Stimulated activated CD8-positive, alpha-beta memory T cell treated with anti-CD3 and anti-CD28 coated beads, Interleukin-7, amount 100 ng/mL, for 4 hours (primary cell): ENCODE results near the gene CUBN.

Experiments
- DNase-seq, 2 donors: peaks; one replicate each; pipeline ENCODE4 v3.0.0-alpha.2; 2020; ENCODE audit warnings: low read depth in 2 of 2

Gene CUBN

DNA sequence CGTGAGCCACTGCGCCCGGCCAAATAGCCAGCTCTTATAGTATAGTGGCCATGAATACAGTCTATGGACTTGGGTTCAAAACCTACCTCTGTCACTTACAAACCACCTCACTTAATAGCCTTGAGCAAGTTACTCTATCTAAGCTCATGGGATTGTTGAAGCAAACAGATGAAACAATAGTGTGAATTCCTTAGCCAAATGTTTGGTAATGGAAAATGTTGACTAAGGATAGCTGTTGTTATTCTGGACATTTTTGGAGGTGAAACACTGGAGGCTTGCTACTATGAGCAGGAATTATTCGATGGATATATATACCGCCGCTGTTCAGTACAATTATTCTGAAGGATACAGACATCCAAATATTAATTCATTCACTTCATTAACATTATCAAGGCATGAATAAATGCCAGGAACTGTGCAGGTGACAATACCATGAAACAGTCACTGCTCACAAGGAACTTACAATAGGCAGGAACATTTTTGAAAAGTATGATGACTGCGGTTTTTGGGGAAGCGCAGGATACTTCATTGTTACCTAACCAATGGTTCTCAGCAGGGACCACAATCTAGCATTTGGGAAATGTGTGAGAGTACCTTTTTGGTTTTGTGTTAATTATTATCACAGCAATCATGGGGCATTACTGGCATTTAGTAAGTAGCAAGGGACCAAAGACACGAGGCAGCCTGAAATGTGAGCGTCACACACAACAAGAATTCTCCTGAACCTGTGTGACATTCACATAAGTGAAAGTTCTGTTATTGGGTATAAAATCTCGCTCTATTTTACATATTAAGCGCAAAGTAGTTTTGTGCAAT, 55.7 kb downstream of the CUBN start:
- DNase-seq, result no peak

DNA sequence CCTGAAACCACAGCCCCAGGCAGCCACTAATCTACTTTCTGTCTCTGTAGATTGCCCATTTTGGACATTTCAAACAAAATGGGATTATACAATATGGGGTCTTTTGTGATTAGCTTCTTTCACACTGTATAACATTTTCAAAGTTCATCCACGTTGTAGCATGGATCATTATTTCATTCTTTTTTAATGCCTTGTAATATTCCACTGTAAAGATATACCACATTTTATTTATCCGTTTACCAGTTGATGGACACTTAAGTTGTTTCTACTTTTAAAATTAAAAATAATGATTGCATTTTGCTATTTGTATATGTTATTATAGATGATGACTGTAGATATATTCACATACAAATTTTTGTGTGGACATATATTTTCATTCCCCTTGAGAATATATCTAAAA, 60.7 kb downstream of the CUBN start:
- DNase-seq, result no peak

DNA sequence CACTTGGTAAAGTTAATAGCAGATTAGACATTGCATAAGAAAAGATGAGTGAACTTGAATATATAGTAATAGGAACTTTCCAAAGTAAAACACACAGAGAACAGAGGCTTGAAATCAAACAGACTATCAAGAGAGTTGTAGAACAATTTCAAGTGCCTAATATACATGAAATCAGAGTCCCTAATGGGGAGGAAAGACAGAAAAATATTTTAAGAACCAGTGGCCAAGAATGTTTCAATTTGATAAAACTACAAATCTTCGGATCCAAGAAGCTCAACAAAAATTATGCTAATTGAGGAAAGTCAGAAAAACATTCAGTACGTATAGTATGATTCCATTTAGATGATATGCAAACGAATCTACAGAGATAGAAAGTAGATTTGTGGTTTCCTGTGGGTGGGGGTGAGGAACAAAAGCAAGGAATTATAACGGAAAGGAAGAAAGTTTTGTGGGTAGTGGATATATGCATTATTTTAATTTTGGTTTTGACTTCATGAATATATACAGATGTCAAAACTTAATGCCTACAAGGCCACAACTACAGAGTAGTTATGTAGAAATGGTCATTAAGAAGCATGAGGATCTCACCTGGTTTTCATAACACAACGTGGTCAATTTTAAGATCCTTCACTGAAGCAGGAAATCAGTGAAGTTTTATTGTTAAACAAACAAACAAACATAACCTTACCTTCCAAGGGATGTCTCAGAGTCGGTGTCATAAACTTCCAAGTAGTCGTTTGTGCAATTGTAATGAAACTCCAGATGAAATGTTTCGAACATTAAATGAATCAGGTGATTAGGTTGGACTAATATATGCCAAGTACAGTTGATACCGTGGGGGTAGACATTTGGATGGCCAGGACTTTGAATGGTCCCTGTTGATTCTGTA, 62.0 kb downstream of the CUBN start:
- DNase-seq, result no peak

DNA sequence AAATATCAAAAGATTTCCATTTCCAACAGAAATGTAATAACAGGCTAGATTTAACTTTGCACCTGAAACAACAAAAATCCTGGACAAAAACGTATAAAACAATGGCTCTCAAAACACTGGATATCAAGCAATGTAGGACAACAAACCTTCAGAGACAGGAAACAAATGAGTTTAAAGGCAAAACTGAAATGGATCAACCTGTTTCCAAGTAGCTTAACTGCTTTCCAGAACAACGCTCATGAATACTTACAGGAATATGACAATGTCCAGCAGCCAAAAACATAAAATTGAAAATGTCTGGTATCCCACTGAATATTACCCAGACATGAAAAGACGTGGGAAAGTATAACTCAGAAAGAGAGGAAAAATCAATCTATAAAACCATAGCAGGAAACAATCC, 62.8 kb downstream of the CUBN start:
- DNase-seq, result no peak

DNA sequence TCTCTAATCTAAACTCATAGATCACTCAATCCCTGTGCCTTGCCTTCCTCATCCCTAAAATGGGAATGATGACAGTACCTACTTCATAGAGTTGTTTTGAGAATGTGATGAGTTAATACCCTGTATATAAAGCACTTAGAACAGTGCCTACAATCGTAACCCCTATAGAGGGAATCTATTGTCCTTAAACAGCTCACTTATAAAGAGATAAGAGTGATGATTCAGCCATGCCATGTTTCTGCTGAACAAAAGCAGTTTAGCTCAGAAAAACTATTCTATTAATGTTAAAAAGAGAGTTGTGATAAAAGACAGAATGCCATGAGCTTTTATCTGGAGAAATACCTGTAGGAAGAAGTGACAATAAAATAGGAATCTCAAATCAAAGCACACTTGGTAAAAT, 63.6 kb downstream of the CUBN start:
- DNase-seq, result no peak

DNA sequence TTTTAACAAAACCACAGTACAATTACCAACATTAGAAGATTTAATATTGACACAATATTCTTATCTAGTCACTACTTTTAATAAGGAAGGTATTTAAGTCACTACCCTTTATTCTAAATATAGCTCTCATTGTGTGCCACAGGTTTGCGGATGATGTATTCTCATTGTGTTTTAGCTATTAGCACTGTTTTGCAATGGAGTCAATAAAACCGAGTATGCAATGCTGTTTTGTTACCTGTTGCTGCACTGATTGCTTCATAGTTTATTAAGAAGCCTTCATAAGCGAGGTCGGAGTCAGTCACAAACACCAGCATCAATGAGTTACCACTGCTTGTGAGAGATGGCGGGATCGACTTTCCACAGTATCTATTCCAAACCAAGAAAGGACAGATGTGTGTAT, 64.3 kb downstream of the CUBN start:
- no peak for DNase-seq

DNA sequence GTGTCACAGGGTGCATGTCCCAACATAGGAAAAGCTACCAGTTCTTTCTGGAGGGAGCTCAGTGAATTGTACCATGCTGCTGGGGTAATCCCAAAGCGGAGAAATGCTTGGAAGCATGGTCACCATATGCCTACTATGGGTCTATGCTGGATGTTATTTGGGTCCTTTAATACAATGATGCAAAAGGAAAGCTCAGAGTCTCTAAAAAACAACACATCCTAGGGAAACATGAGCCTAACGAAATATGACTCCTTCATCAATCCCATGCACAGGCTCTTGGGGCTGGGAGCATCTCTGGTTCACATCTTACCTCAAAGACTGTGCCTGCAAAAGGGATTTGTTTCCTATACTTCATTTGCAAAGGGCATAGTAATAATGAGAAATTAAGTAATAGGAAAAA, 65.2 kb downstream of the CUBN start:
- DNase-seq, result no peak

DNA sequence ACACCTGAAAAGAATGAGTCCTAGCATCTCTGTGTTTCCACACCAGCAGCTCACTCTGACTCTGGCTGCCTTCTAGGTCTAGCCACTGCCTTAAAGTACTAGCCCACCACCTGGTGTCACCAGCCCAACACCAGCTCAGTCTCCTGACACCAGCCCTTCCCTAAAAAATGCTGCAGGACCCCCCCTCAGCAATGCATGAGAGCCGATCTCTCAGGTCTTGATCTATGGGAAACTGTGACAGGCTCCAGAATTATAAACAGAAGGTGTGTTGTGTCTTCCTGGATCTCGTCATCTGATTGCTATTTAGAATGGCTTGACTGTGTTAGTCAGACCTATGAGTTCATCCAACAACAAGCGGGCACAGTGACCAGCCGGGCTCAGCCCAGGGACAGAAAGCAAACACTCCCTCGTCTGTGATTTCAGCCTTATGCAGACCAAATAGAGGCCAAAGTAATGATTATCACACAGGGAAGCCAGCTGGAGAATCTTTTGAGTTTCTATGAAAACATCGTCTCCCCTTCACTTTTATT, 66.6 kb downstream of the CUBN start:
- DNase-seq, result no peak

DNA sequence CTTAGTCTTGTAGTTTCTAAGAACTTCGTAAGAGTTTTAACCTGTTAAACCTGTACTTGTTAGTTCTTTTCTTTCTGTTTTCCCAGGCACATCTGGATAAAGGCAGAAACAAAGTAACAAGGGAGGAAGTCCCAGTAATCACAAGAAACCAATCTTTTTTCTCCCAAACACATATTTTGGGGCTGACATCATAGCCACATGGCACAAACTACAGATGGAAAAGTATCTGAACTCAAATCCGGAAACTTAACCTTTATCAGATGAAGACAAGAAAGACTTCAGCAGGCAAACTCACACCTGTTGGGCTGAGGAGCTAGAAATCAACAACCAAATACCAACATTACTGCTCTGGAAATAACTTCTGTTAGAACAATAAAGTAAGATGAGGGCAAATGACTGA, 67.1 kb downstream of the CUBN start:
- DNase-seq, result no peak

DNA sequence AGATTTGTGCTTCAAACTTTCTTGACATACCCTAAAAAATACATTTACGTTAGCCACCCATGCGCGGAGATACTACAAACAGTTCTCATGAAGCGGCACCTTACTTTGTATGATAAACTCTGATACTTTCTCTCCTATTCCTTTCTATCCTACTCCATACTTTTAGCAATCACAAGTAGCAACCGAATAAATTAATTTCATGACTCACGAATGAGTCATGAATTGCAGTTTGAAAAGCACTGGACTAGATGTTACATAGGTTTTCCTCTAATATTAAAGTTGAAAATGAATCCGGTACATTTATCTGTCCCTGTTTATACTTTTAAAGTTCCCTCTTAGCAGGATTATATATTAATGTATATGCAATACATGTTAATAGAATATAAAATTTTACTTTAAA, 67.6 kb downstream of the CUBN start:
- DNase-seq, result no peak

DNA sequence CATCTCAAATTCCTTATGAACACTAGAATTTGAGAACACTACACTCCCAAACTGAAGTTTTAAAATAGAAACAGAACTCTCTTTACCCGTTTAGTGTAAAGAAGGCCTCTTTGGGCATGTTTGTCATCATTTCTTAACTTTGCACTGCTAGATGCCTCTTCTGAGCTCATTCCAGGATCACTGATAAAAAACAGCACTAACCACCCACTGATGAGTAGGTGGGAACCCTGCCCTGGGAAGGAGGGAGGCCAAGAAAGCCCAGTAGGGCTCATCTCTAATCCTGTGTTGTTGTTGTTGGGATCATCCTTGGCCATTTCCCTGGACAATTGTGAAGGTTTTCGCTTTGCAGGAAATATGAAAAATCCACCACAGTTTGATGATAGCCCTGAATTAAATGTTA, 68.2 kb downstream of the CUBN start:
- DNase-seq, result no peak

DNA sequence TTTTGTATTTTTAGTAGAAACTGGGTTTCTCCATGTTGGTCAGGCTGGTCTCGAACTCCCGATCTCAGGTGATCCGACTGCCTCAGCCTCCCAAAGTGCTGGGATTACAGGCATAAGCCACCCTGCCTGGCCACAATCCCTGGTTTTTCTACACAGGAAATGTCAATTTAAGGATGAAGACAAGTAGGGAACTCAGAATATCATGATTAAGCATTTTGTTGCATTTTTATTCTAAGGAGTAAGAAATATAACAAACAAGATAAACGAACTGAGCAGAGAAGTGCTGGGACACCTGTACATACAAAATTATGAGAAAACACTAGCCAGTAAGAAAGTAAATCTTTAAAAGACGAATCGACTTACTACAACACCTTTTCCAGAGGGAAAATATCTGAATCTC, 69.3 kb downstream of the CUBN start:
- no peak for DNase-seq

DNA sequence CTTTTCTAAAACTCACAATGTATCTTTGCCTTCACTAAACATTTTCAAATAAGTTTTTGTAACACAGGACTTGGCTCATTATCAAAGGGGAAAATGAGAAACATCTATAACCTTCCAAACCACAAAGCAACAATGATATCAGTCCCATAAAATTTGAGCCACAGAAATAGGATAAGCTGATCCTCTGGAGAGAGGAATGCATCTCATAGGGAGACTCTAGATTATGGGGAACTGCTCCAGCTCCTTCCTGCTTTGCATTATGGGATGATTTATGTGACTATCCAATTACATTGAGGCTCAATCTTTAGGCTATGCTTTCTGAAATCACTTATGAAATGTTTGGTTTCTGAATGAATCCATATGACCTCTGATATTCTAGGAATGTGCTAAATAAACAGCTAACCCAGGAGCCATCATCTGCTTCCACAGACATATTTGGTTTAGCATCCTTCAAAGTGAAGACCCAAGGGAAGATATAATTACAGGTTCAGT, 70.4 kb downstream of the CUBN start:
- no peak for DNase-seq

DNA sequence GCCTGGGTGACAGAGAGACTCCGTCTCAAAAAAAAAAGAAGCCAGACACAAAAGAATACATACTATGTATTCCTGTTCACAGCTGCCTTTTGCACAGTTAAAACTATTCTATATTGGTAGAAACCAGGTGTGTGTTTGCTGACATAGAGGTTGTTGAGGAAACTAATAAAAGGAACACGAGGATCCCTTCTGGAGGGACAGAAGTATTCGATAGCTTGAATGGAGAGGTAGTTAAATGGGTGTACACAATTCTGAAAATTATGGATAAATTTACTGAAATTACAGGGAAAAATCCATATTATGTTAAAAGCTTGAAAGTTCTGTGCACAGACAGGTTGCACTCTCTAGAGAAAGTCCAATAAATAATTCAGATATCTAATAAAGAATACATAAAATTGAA, 71.5 kb downstream of the CUBN start:
- DNase-seq, result no peak

DNA sequence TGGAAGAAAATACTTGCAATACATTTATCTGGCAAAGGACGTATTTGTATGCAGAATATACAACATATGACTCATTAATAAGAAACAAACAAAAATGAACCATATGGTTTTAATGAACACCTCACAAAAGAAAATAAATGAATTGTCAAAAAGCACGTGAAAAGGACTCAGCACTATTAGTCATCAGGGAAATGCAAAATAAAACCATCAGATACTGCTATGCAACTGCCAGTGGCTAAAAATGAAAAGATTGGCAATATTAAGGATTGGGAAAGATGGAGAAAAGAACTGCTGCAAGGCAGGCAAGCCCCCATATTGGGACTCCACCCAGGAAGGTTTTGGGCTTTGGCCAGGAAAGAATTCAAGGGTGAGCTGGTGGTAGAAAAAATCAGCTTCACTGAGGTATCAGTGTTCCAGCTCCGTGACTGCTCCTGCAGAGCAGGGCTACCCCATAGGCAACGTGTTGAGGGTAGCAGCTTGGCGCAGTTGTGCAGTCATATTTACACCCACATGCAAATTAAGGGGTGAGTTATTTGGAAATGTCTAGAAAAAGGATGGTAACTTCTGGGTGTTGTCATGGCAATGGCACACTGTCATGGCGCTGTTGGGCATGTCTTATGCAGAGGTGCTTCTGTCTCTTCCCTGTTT, 72.7 kb downstream of the CUBN start:
- no peak for DNase-seq

DNA sequence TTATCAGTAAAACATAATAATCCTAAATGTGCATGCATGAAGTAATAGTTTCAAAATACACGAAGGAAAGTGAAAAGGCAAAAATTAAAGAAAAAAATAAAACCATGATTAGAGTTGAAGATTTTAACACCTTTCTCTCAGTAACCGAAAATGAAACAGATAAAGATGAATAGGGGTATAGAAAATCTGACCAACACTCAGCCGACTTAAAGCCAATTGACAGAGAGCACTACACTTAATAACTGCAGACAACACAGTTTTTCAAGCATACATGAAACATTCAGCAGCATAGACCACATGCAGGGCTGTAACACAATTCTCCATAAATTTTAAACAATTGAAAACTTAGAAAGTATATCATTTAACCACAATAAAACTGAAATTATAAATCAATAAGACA, 76.1 kb downstream of the CUBN start:
- DNase-seq, result no peak

DNA sequence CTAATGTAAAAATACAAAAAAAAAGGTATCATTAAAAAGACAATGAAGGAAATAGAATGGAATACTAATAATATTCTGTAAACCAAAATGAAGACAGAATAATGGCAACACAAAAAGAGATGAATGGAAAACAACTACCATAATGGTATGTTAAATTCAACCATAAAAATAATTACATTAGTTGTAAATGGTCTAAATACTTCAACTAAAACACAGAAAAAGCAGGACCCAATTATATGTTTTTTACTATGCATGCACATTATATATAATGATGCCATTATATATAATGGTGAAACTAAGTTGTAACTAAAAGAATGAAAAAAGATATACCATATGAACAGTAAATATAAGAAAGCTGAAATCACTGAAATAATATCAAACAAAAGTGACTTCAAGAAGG, 76.5 kb downstream of the CUBN start:
- no peak for DNase-seq

DNA sequence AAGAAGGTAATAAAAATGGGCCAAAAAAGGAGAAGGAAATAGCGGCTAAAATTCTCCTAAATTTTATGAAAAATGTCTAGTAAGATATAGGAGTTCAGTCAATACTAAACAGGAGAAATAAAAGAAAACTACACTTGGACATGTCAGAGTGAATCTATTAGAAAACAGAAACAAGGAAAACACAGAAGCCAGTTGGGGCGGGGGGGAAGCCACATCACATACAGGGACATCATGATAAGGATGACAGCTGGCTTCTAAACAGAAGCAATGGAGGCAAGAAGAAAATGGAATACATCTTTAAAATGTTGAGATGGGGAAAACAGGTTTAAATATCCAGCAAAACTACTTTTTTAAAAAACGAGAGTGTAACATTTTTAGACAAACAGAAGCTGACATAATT, 77.8 kb downstream of the CUBN start:
- no peak for DNase-seq

DNA sequence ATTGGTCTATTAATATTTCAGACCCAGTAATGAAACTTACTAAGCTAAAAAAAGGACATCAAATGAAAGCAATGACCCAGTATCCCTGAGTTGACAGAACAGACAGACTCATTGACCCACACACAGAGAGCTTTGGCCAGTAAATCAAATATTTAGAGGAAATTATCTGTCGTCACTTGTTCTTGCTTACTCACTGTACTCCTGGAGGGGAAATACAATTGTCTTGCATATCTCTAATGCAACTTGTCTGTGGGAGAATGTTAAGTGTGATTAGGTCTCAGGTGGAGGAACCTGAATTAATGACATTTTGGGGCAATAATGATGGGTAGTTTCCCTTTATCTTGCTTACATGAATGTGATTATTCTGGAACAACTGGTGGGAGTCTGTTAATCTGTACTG, 80.4 kb downstream of the CUBN start:
- no peak for DNase-seq

DNA sequence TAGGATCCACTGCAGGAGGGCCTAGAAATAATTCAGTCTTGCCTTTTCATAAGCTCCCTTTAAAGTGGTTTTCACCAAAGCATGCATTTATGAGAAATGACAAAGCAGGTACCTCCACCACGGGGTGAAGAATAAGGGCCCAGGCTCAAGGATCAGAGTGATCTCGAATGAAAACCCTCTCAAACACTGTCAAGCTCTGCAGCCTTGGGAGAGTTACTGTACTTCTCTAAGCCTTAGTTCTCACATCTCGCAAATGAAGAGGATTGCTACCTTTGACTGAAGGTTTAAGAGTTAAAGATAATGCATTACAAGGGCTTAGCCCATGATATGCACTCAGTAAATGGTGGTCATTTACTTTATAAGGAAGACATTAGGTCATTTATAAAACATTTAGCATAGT, 81.7 kb downstream of the CUBN start:
- DNase-seq, result no peak

DNA sequence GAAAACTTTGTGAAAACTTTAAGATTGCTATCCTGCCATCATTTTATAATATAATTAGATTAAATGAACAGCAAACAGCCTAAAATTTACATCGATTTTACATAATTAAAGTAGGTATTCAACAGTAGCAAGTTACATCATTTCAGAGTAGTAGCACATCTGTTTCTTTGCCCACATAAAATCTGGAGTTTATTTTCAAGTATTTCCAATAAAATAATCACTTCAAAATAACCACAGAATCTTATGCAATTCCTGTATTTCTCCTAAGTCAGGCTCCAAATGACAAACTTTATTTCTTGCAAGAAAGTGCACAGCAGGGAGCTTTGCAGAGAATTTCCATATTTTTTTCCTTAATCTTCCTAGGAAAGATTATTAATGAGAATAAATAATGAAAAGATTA, 82.6 kb downstream of the CUBN start:
- no peak for DNase-seq

DNA sequence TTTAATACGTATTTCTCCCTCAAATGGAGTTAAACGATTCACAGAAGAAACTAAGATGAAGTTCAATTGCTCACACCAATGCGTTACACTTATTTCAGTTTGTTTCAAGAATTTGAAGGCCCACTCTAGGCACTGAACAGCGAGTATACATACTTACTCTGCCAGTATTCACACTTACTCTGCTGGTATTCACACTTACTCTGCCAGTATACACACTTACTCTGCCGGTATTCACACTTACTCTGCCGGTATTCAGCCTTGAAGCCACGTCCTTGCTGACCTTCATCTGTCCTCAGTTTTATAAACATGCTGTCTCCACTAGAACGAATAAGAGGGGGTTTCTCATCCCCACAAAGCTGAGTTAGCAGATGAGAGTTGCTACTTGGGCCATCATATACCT, 86.0 kb downstream of the CUBN start:
- DNase-seq, result no peak
